NCI-H526 (cell line): ENCODE results near the gene HIPK2.

ENCODE experiments used
- DNase-seq, 2 experiments: peaks; one replicate each; lab custom pipeline; 2025; lab: John Stamatoyannopoulos, UW

HIPK2 gene

GRCh38 chr7:139648941-139649425, 128.8 kb downstream of the HIPK2 start:
- DNase-seq, result no peak

- DNase-seq, result no peak
Observed at GRCh38 chr7:139648391-139648861, 129.4 kb downstream of the HIPK2 start.

- DNase-seq, result no peak
Observed at GRCh38 chr7:139647814-139648390, 129.9 kb downstream of the HIPK2 start.

- DNase-seq, result no peak
Observed at GRCh38 chr7:139647085-139647484, 130.7 kb downstream of the HIPK2 start.

GRCh38 chr7:139646566-139646965, 131.2 kb downstream of the HIPK2 start:
- no peak for DNase-seq

GRCh38 chr7:139645572-139646523, 131.9 kb downstream of the HIPK2 start:
- peak; percentile 81 to 92 for DNase-seq

- no peak for DNase-seq
Observed at GRCh38 chr7:139643951-139644585, 133.7 kb downstream of the HIPK2 start.

GRCh38 chr7:139642283-139642682, 135.5 kb downstream of the HIPK2 start:
- DNase-seq, result no peak

- no peak for DNase-seq
Observed at GRCh38 chr7:139641337-139641992, 136.3 kb downstream of the HIPK2 start.

- DNase-seq, result no peak
Observed at GRCh38 chr7:139640681-139641080, 137.1 kb downstream of the HIPK2 start.

- DNase-seq, result no peak
Observed at GRCh38 chr7:139639563-139639962, 138.2 kb downstream of the HIPK2 start.

- no peak for DNase-seq
Observed at GRCh38 chr7:139635526-139636302, 142.1 kb downstream of the HIPK2 start.

GRCh38 chr7:139634087-139634486, 143.7 kb downstream of the HIPK2 start:
- DNase-seq, result no peak

- DNase-seq, result no peak
Observed at GRCh38 chr7:139631520-139632031, 146.2 kb downstream of the HIPK2 start.

- no peak for DNase-seq
Observed at GRCh38 chr7:139630643-139631519, 146.9 kb downstream of the HIPK2 start.

GRCh38 chr7:139629392-139630082, 148.3 kb downstream of the HIPK2 start:
- no peak for DNase-seq

GRCh38 chr7:139627831-139628230, 150.0 kb downstream of the HIPK2 start:
- DNase-seq, result no peak

GRCh38 chr7:139626817-139627216, 151.0 kb downstream of the HIPK2 start:
- no peak for DNase-seq

- DNase-seq, result no peak
Observed at GRCh38 chr7:139623518-139623917, 154.3 kb downstream of the HIPK2 start.
